GM15510 (cell line): ENCODE results near the gene HELLS.

ENCODE experiments used
- POLR2A ChIP-seq: IDR thresholded peaks from 3 replicates; pipeline ENCODE4 v1.6.1; 2011; ENCODE audit warnings: borderline replicate concordance; ENCODE audit not compliant: insufficient read length; ENCODE audit errors: extremely low read depth

Gene HELLS

DNA sequence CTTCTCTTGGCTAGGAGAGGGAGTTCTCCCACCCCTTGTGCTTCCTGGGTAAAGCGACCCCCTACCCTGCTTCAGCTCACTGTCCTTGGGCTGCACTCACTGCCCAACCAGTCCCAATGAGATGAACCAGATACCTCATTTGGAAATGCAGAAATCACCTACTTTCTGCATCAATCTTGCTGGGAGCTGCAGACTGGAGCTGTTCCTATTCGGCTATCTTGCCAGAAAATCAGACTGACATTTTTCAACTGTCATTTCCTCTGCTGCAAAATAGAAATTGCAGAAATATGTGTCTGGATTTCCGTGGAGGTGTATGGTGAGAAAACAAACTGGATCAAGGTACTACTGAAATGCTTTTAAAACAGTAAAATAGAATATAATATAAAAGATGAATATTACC is 95.0 kb downstream of the HELLS start:
- TF ChIP-seq POLR2A = no peak

DNA sequence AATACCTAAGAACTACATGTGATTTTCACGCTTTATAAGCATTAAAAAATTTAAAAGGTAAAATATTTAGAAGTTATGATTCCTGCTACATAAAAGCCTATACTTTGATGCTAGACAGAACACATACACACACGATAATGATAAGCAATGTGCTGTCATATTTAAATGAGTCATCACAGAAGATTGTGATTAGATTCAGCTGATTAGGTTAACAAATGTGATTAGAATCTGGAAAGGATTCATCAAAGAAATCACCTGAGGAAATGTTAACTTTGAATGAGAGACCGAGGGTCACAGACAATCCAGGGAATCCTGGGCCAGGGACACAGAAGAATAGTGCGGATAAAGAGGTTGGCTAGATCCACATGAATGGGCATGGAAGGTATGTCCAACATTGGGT is 95.9 kb downstream of the HELLS start:
- no peak for TF ChIP-seq POLR2A

DNA sequence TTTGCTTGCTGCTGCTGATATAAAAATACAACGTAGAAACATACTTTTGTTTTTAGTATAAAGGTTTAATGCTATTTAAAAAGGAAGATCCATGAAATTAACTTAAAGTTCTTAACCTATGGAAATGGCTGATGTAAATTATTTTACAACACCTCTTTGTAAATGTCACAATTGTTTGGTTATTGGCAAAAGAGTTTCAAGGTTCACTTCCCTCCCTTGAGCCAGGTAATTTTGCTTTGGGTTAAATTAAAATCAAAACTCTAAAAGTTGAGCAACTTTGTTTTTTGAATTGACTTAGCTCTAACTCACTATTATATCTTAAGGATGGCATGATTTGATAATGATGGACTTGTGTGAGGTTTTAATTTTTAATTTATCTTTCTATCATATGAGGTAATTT is 98.8 kb downstream of the HELLS start:
- TF ChIP-seq POLR2A = no peak

DNA sequence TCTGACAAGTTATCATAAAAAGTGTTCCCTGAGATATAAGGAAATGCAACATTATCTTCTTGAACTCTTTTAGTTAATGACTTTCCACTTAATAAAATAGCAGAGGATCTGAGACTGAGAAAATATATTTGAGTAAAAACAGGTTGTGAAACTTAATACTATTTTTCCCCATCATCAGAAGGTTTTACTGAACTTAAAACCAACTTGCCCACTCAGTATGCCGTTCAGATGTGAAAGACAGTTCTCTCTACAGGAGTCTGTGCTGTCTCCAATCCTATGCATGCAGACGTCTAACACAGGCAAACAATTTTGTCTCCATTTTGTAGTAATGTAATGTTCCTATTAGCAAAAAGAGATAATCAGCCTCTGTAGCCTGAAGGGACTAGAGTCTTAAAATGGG is 99.7 kb downstream of the HELLS start:
- no peak for TF ChIP-seq POLR2A
